Measurements from ENCODE around the gene SLC17A9. TPM values are rescaled to one million over a fixed set of nuclear protein-coding genes. Genes with fewer than 3 reads are reported as not detected.

Gene SLC17A9
- total RNA-seq, 1 experiment from 2014 or later: 0.22 TPM

DNA sequence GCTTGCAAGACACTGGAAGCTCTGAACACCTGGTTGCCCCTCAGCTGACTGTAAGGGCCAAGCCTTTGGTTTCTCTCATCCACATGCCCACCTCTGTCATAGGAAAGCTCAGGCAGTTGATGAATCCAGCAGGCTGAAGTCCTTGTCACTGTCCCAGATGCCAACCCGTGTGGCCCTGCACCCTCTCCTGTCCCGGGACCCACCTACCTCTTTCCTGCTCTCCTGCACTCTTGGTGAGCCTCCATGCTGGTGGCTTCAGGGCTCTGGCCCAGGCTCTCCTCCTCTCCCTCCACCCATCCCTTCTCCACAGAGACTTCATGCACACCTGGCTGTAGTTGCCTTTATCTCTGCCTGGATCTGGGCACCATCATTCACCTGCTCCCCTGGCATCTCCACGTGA, 18.5 kb upstream of the SLC17A9 start:
- TF ChIP-seq, protein P1, sequence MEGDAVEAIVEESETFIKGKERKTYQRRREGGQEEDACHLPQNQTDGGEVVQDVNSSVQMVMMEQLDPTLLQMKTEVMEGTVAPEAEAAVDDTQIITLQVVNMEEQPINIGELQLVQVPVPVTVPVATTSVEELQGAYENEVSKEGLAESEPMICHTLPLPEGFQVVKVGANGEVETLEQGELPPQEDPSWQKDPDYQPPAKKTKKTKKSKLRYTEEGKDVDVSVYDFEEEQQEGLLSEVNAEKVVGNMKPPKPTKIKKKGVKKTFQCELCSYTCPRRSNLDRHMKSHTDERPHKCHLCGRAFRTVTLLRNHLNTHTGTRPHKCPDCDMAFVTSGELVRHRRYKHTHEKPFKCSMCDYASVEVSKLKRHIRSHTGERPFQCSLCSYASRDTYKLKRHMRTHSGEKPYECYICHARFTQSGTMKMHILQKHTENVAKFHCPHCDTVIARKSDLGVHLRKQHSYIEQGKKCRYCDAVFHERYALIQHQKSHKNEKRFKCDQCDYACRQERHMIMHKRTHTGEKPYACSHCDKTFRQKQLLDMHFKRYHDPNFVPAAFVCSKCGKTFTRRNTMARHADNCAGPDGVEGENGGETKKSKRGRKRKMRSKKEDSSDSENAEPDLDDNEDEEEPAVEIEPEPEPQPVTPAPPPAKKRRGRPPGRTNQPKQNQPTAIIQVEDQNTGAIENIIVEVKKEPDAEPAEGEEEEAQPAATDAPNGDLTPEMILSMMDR (conservative IDR thresholded peaks at IDR 0.05): no peak
- no peak for TF ChIP-seq EZH2 (IDR thresholded peaks at IDR 0.05; ENCODE audit: low read depth)
- CTCF ChIA-PET: no interaction called here

DNA sequence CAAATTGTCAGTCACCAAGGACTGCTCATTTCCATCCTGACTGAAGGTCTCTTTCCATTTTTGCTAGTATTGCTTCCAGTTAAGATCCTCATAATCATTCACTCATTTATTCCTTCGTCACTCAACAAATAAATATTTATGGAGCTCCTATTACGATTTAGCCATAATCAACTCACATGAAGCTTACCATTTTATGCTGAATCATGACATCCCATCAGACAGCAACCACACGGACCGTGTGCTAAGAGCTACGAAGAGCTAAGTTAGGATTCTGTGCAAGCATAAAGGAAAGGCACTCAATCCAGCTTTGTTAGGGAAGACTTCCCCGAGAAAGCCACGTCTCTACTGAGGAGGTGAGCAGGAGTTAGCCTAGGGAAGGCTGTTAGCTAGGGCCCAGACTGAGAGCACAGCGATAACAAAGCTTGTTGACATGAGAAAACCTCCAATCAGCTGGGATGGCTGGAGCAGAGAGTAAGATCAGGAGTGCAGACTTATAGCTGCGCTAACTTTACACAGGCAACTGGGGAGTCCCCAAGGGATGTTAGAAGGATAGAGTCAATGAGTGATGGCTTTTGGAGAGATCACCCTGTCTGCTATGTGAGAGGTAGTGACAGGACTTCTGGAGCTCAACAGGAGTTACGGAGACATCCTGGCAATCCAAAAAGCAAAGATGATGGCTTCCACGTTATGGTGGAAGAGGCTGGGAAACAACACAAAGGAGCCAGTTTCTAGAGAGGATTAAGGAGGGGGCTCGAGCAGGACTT, 17.1 kb upstream of the SLC17A9 start:
- Histone ChIP-seq H4K20me1 (ENCODE audit: insufficient read depth) (peaks cover 70% of the 10 kb centered on the region), H3K4me1 (replicated peaks; ENCODE audit: insufficient read depth) (peaks cover 19% of the 10 kb centered on the region), H3K79me2 (ENCODE audit: low read depth) (peaks cover 94% of the 10 kb centered on the region), H3K27me3 (ENCODE audit: insufficient read depth, low read depth) (no peaks in the 10 kb centered on the region), H3K9me2 (ENCODE audit: insufficient read depth) (no peaks in the 10 kb centered on the region), H3K4me3 (no peak overlapping the region), H3F3A (ENCODE audit: insufficient read depth, low read depth) (peaks cover 23% of the 10 kb centered on the region), H3K4me2 (peak overlapping the region; percentile 84; the same call in 1 of the 2 replicates), H3K9me3 (ENCODE audit: insufficient read depth, low read depth) (no peaks in the 10 kb centered on the region), H3K27ac (no peak overlapping the region), H2AFZ (no peak overlapping the region), H3K36me3 (ENCODE audit: low read depth) (peaks cover 3% of the 10 kb centered on the region; the same call in 1 of the 2 replicates)
- DNase-seq: no peak
- ChIA-PET POLR2A (ENCODE audit: unreplicated experiment) (no interaction called here), CTCF (interaction anchor here (0.9 kb wide), 1 partner anchor 15 kb away, joined by 3 read pairs; no protein-coding TSS in a partner anchor)
- intact Hi-C loops (cut with micrococcal nuclease; ENCODE audit: unreplicated experiment): loop anchor here (5.0 kb wide), 1 partner anchor 73 kb away; the partner anchor contains the start of gene TCFL5
- BruUV-seq (replicated peaks): no TSS peak
- no peak for TF ChIP-seq EZH2 (IDR thresholded peaks at IDR 0.05; ENCODE audit: low read depth)
- TF ChIP-seq, protein P1 (conservative IDR thresholded peaks at IDR 0.05): no peak

More for the DNA sequence above, 18.5 kb upstream of the SLC17A9 start:
- Histone ChIP-seq H3K79me2 (ENCODE audit: low read depth) (peaks cover 93% of the 10 kb centered on the region), H3K27ac (no peak overlapping the region), H3K9me3 (ENCODE audit: insufficient read depth, low read depth) (no peaks in the 10 kb centered on the region), H3K4me2 (no peak overlapping the region), H3K9me2 (ENCODE audit: insufficient read depth) (no peaks in the 10 kb centered on the region), H3K36me3 (ENCODE audit: low read depth) (peaks cover 3% of the 10 kb centered on the region; the same call in 1 of the 2 replicates), H3F3A (ENCODE audit: insufficient read depth, low read depth) (peaks cover 22% of the 10 kb centered on the region), H4K20me1 (ENCODE audit: insufficient read depth) (peaks cover 63% of the 10 kb centered on the region), H3K4me1 (replicated peaks; ENCODE audit: insufficient read depth) (peaks cover 9% of the 10 kb centered on the region), H2AFZ (no peak overlapping the region), H3K4me3 (no peak overlapping the region), H3K27me3 (ENCODE audit: insufficient read depth, low read depth) (no peaks in the 10 kb centered on the region)
- no peak for DNase-seq
- BruUV-seq (replicated peaks): no TSS peak
- POLR2A ChIA-PET (ENCODE audit: unreplicated experiment): interaction anchor here (0.6 kb wide), 1 partner anchor 17 kb away, joined by 5 read pairs; no protein-coding TSS in a partner anchor
- intact Hi-C loops (cut with micrococcal nuclease; ENCODE audit: unreplicated experiment): no loop called here

DNA sequence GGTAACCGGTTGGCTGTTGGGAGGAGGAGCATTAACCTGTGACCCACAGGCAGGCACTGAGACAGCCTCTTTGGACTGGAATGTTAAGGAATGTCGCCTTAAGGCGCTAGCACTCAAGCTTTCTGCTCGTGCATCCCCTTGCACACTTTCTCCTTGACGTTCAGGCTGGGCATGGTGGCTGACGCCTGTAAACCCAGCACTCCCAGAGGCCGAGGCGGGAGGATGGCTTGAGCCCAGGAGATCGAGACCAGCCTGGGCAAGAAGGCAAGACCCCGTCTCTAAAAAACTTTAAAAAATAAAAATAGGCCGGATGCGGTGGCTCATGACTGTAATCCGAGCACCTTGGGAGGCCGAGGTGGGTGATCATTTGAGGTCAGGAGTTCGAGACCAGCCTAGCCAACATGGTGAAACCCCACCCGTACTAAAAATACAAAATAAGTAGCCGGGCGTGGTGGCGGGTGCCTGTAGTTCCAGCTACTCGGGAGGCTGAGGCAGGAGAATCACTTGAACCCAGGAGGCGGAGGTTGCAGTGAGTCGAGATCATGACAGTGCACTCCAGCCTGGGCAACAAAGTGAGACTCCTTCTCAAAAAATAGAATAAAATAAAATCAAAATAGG, 16.4 kb upstream of the SLC17A9 start:
- TF ChIP-seq EZH2 (IDR thresholded peaks at IDR 0.05; ENCODE audit: low read depth): no peak
- TF ChIP-seq, protein P1 (conservative IDR thresholded peaks at IDR 0.05): no peak
- Histone ChIP-seq H3K36me3 (ENCODE audit: low read depth) (peaks cover 7% of the 10 kb centered on the region; the same call in 1 of the 2 replicates), H2AFZ (no peak overlapping the region), H3K4me3 (peak overlapping the region; percentile 99; the same call in 1 of the 2 replicates), H4K20me1 (ENCODE audit: insufficient read depth) (peaks cover 70% of the 10 kb centered on the region), H3K27ac (no peak overlapping the region), H3K9me2 (ENCODE audit: insufficient read depth) (no peaks in the 10 kb centered on the region), H3K79me2 (ENCODE audit: low read depth) (peaks cover 94% of the 10 kb centered on the region), H3F3A (ENCODE audit: insufficient read depth, low read depth) (peaks cover 16% of the 10 kb centered on the region; the same call in 1 of the 2 replicates), H3K9me3 (ENCODE audit: insufficient read depth, low read depth) (no peaks in the 10 kb centered on the region), H3K4me2 (peak overlapping the region; percentile 84), H3K27me3 (ENCODE audit: insufficient read depth, low read depth) (no peaks in the 10 kb centered on the region), H3K4me1 (replicated peaks; ENCODE audit: insufficient read depth) (peaks cover 19% of the 10 kb centered on the region)
- DNase-seq: no peak
- intact Hi-C loops (cut with micrococcal nuclease; ENCODE audit: unreplicated experiment): loop anchor here (5.0 kb wide), 1 partner anchor 74 kb away; the partner anchor contains the start of gene TCFL5
- CTCF ChIA-PET: no interaction called here
- POLR2A ChIA-PET (ENCODE audit: unreplicated experiment): no interaction called here
- BruUV-seq (replicated peaks): no TSS peak

Measured in PC-9 (cell line).